HCT116 (cell line): ENCODE results near the gene TMEM178B. TPM values are rescaled to one million over a fixed set of nuclear protein-coding genes. Genes with fewer than 3 reads are reported as not detected.

Experiments
- ATAC-seq: fragments of 200-7000 bp; cut with Tn5 transposase; 2 replicates; pipeline ENCODE4 v1.9.1; 2020; ENCODE audit warnings: mild to moderate bottlenecking, moderate library complexity
- BruUV-seq: library from RNA; stranded (reverse); fragments of 400-500 nt; replicated peaks from 2 replicates; lab custom pipeline; 2021; lab: Mats Ljungman, UMichigan
- CTCF ChIA-PET: fragments of 300-600 bp; sonication (Branson Sonifier 250); formaldehyde crosslinking; loops from one replicate; lab custom pipeline; 2021; ENCODE audit warnings: antibody characterized with exemption; lab: Charles Lee
- POLR2A ChIA-PET: fragments of 300-600, 350-600 bp; sonication (Branson Sonifier 250); formaldehyde crosslinking; loops from one replicate; lab custom pipeline; 2021; ENCODE audit warnings: antibody characterized with exemption; lab: Charles Lee
- RAD21 ChIA-PET, 2 experiments: fragments of 300-600 bp; sonication (Branson Sonifier 250); formaldehyde crosslinking; loops; one replicate each; lab custom pipeline; 2023; ENCODE audit warnings: low total read pairs in 2 of 2; ENCODE audit not compliant: uncharacterized antibody in 2 of 2, unreplicated experiment in 2 of 2, low non-redundant PET in 1 of 2; lab: Charles Lee
- DNase-seq: peaks from one replicate; pipeline ENCODE4 v3.0.0-alpha.2; 2010; ENCODE audit warnings: low read depth, low spot score
- H2AFZ ChIP-seq: fragments of 200-600 bp; shearing (Covaris generic), sonication (generic); 2 replicates; pipeline ENCODE4 v1.6.1; 2017; ENCODE audit warnings: low read depth, mixed run types, mixed read lengths, antibody characterized with exemption, low read length; ENCODE audit not compliant: poor library complexity, severe bottlenecking
- H3K27ac ChIP-seq: 2 replicates; pipeline ENCODE4 v1.5.1; 2012; ENCODE audit warnings: low read depth, low read length
- H3K27me3 ChIP-seq: fragments of 200-600 bp; sonication (generic); 2 replicates; pipeline ENCODE4 v1.6.1; 2016; ENCODE audit warnings: mixed run types, low read length, mixed read lengths; ENCODE audit not compliant: insufficient read depth
- H3K36me3 ChIP-seq, 2 experiments: fragments of 200-500 bp in 1 of 2; fragments of 200-600 bp in 1 of 2; sonication (Bioruptor generic) in 1 of 2; sonication (generic) in 1 of 2; 2 replicates each; pipeline versions ENCODE4 v1.5.1 to v1.6.1; 2014 to 2016; ENCODE audit warnings: low read length in 2 of 2, inconsistent platforms in 1 of 2, mixed read lengths in 1 of 2, mixed run types in 1 of 2; ENCODE audit not compliant: insufficient read depth in 2 of 2, control insufficient read depth in 1 of 2
- H3K4me1 ChIP-seq, 2 experiments: fragments of 200-600 bp in 1 of 2; sonication (generic) in 1 of 2; 2 replicates each; pipeline versions ENCODE4 v1.5.1 to v1.6.1; 2012 to 2017; ENCODE audit warnings: low read length in 2 of 2, inconsistent platforms in 1 of 2, mild to moderate bottlenecking in 1 of 2, mixed read lengths in 1 of 2, mixed run types in 1 of 2, moderate library complexity in 1 of 2; ENCODE audit not compliant: insufficient read depth in 2 of 2, control insufficient read depth in 1 of 2
- H3K4me2 ChIP-seq: fragments of 200-600 bp; sonication (generic); 2 replicates; pipeline ENCODE4 v1.6.1; 2017; ENCODE audit warnings: mixed run types, low read length, mixed read lengths
- H3K4me3 ChIP-seq, 2 experiments: fragments of 200-600 bp in 1 of 2; sonication (generic) in 1 of 2; replicated peaks in 1 of 2; 2 replicates each; pipeline ENCODE4 v1.5.1; 2011 to 2016; ENCODE audit warnings: low read length in 2 of 2, control low read depth in 1 of 2, low read depth in 1 of 2, mild to moderate bottlenecking in 1 of 2, mixed read lengths in 1 of 2, mixed run types in 1 of 2
- H3K79me2 ChIP-seq: fragments of 200-600 bp; sonication (generic); 2 replicates; pipeline ENCODE4 v1.6.1; 2017; ENCODE audit warnings: mild to moderate bottlenecking, mixed run types, low read length, moderate library complexity, mixed read lengths; ENCODE audit not compliant: insufficient read depth
- H3K9ac ChIP-seq: fragments of 200-600 bp; sonication (generic); 2 replicates; pipeline ENCODE4 v1.6.1; 2016; ENCODE audit warnings: low read length, mixed read lengths
- H3K9me2 ChIP-seq: fragments of 200-600 bp; sonication (generic), shearing (Covaris generic); 2 replicates; pipeline ENCODE4 v1.6.1; 2017; ENCODE audit warnings: mixed run types, mild to moderate bottlenecking, moderate library complexity; ENCODE audit not compliant: insufficient read depth
- H3K9me3 ChIP-seq, 2 experiments: fragments of 200-500 bp in 1 of 2; fragments of 200-600 bp in 1 of 2; sonication (Bioruptor generic) in 1 of 2; sonication (generic) in 1 of 2; 2 replicates each; pipeline ENCODE4 v1.6.1; 2014 to 2017; ENCODE audit warnings: low read length in 2 of 2, mixed read lengths in 2 of 2, inconsistent platforms in 1 of 2, low read depth in 1 of 2, mild to moderate bottlenecking in 1 of 2, mixed run types in 1 of 2, moderate library complexity in 1 of 2; ENCODE audit not compliant: control insufficient read depth in 1 of 2, insufficient read depth in 1 of 2
- H4K20me1 ChIP-seq: fragments of 200-600 bp; sonication (generic), shearing (Covaris generic); 2 replicates; pipeline ENCODE4 v1.6.1; 2017; ENCODE audit warnings: mixed run types, mild to moderate bottlenecking, moderate library complexity; ENCODE audit not compliant: insufficient read depth
- ATF3 ChIP-seq: IDR thresholded peaks from 2 replicates; pipeline ENCODE4 v1.6.1; 2012
- CBX3 ChIP-seq: IDR thresholded peaks from 2 replicates; pipeline ENCODE4 v1.6.1; 2012; ENCODE audit warnings: low read depth
- CTCF ChIP-seq, 3 experiments: fragments of 200-600 bp in 1 of 3; sonication (generic) in 1 of 3; IDR thresholded peaks in 2 of 3; conservative IDR thresholded peaks in 1 of 3; 2 replicates each; pipeline ENCODE4 v1.5.1; 2012 to 2017; ENCODE audit warnings: low read depth in 2 of 3, low read length in 2 of 3, antibody characterized with exemption in 1 of 3, borderline replicate concordance in 1 of 3, control low read depth in 1 of 3, mild to moderate bottlenecking in 1 of 3, mixed read lengths in 1 of 3, mixed run types in 1 of 3, moderate library complexity in 1 of 3; ENCODE audit not compliant: insufficient read depth in 1 of 3
- EGR1 ChIP-seq: IDR thresholded peaks from 2 replicates; pipeline ENCODE4 v1.6.1; 2012; ENCODE audit warnings: low read depth
- EZH2 ChIP-seq: fragments of 200-600 bp; sonication (generic); IDR thresholded peaks from 2 replicates; pipeline ENCODE4 v1.6.1; 2017; ENCODE audit warnings: antibody characterized with exemption, mixed run types
- EZH2phosphoT487 ChIP-seq: fragments of 200-600 bp; IDR thresholded peaks from 2 replicates; pipeline ENCODE4 v1.6.1; 2018; ENCODE audit warnings: antibody characterized with exemption, borderline replicate concordance
- FOSL1 ChIP-seq: IDR thresholded peaks from 2 replicates; pipeline ENCODE4 v1.6.1; 2012; ENCODE audit warnings: low read depth
- POLR2A ChIP-seq: IDR thresholded peaks from 2 replicates; pipeline ENCODE4 v1.7.0; 2011; ENCODE audit warnings: borderline replicate concordance; ENCODE audit not compliant: insufficient read depth, insufficient read length; ENCODE audit errors: extremely low read depth
- RAD21 ChIP-seq: IDR thresholded peaks from 2 replicates; pipeline ENCODE4 v1.6.1; 2012; ENCODE audit warnings: low read depth, mild to moderate bottlenecking
- REST ChIP-seq: IDR thresholded peaks from 2 replicates; pipeline ENCODE4 v1.6.1; 2012; ENCODE audit warnings: low read depth
- SP1 ChIP-seq: IDR thresholded peaks from 2 replicates; pipeline ENCODE4 v1.6.1; 2012; ENCODE audit warnings: low read depth
- ZFX ChIP-seq: fragments of 450-650 bp; IDR thresholded peaks from 2 replicates; pipeline ENCODE4 v1.6.1; 2017
- ZNF274 ChIP-seq: fragments of 200-500 bp; sonication (Bioruptor generic); IDR thresholded peaks from 2 replicates; pipeline ENCODE4 v1.6.1; 2014; ENCODE audit warnings: mild to moderate bottlenecking, low read depth, low read length, inconsistent platforms
- intact Hi-C: fragments of 100-400 bp; cut with micrococcal nuclease; formaldehyde crosslinking; loops from 2 replicates; pipeline ENCODE4 v1.10.0; 2022
- total RNA-seq: library from RNA; stranded (reverse); gene quantifications from one replicate; pipeline ENCODE4 v1.2.1, GENCODE V29; 2021; ENCODE audit not compliant: unreplicated experiment
- TF ChIP-seq, protein P1 (sequence below): IDR thresholded peaks from 2 replicates; pipeline ENCODE4 v1.6.1; 2011; ENCODE audit warnings: mild to moderate bottlenecking, low read length, moderate library complexity; ENCODE audit not compliant: insufficient replicate concordance; ENCODE audit errors: extremely low read depth

TMEM178B gene
- total RNA-seq, 1 experiment from 2014 or later = 0.02 TPM

- BruUV-seq = no TSS peak
- Histone ChIP-seq H3K4me3 (no peak overlapping the region), H3K27me3 (peaks cover 69% of the 10 kb centered on the region), H3K79me2 (no peaks in the 10 kb centered on the region), H3K27ac (no peak overlapping the region), H3K4me1 (no peaks in the 10 kb centered on the region), H4K20me1 (no peaks in the 10 kb centered on the region), H3K9me2 (no peaks in the 10 kb centered on the region), H3K9ac (no peak overlapping the region), H3K9me3 (no peaks in the 10 kb centered on the region), H3K36me3 (no peaks in the 10 kb centered on the region; a peak in 1 of 4 replicates), H3K4me2 (no peak overlapping the region), H2AFZ (no peak overlapping the region)
- intact Hi-C loops = no loop called here
- POLR2A ChIA-PET = no interaction called here
- ATAC-seq (no peak), DNase-seq (no peak)
- CTCF ChIA-PET = no interaction called here
- RAD21 ChIA-PET = no interaction called here
- TF ChIP-seq FOSL1 = no peak
- no peak for TF ChIP-seq ZNF274
- no peak for TF ChIP-seq ZFX
- no peak for TF ChIP-seq CBX3
- TF ChIP-seq CTCF (IDR thresholded peaks at IDR 0.05 in 2 of 3, conservative IDR thresholded peaks at IDR 0.05 in 1 of 3; ENCODE audit: borderline replicate concordance in 1 of 3, insufficient read depth in 1 of 3, low read depth in 2 of 3, low read length in 2 of 3) = no peak
- TF ChIP-seq RAD21 = no peak
- TF ChIP-seq EZH2 = no peak
Measured at GRCh38 chr7:141349338-141349737, 275.5 kb downstream of the TMEM178B start.

GRCh38 chr7:141349804-141350203, 275.9 kb downstream of the TMEM178B start:
- Histone ChIP-seq H3K27ac (no peak overlapping the region), H3K27me3 (peaks cover 67% of the 10 kb centered on the region), H3K4me1 (no peaks in the 10 kb centered on the region), H3K9me3 (no peaks in the 10 kb centered on the region), H3K9me2 (no peaks in the 10 kb centered on the region), H3K4me2 (no peak overlapping the region), H4K20me1 (no peaks in the 10 kb centered on the region), H3K79me2 (no peaks in the 10 kb centered on the region), H3K4me3 (no peak overlapping the region), H3K9ac (no peak overlapping the region), H2AFZ (no peak overlapping the region), H3K36me3 (no peaks in the 10 kb centered on the region; a peak in 1 of 4 replicates)
- BruUV-seq = no TSS peak
- intact Hi-C loops = no loop called here
- ChIA-PET RAD21 (no interaction called here), CTCF (no interaction called here), POLR2A (no interaction called here)
- no peak for ATAC-seq
- DNase-seq = no peak
- TF ChIP-seq ATF3 = no peak
- TF ChIP-seq EGR1 = no peak
- TF ChIP-seq ZNF274 = no peak
- TF ChIP-seq FOSL1 = no peak
- TF ChIP-seq EZH2phosphoT487 = no peak
- TF ChIP-seq POLR2A = no peak
- TF ChIP-seq SP1 = no peak
- no peak for TF ChIP-seq EZH2
- TF ChIP-seq, protein P1, sequence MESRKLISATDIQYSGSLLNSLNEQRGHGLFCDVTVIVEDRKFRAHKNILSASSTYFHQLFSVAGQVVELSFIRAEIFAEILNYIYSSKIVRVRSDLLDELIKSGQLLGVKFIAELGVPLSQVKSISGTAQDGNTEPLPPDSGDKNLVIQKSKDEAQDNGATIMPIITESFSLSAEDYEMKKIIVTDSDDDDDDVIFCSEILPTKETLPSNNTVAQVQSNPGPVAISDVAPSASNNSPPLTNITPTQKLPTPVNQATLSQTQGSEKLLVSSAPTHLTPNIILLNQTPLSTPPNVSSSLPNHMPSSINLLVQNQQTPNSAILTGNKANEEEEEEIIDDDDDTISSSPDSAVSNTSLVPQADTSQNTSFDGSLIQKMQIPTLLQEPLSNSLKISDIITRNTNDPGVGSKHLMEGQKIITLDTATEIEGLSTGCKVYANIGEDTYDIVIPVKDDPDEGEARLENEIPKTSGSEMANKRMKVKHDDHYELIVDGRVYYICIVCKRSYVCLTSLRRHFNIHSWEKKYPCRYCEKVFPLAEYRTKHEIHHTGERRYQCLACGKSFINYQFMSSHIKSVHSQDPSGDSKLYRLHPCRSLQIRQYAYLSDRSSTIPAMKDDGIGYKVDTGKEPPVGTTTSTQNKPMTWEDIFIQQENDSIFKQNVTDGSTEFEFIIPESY = no peak
- no peak for TF ChIP-seq REST
